OCI-LY7 (cell line): ENCODE data around the gene VSIG10L2. TPM values are rescaled to one million over a fixed set of nuclear protein-coding genes. Genes with fewer than 3 reads are reported as not detected.

Experiments
- BruUV-seq: library from RNA; stranded (reverse); fragments of 400-500 nt; replicated peaks from 2 replicates; lab custom pipeline; 2021; lab: Mats Ljungman, UMichigan
- CTCF ChIA-PET: fragments of 300-600 bp; sonication (Branson Sonifier 250); formaldehyde crosslinking; loops from one replicate; lab custom pipeline; 2022; ENCODE audit warnings: antibody characterized with exemption; ENCODE audit not compliant: unreplicated experiment; lab: Charles Lee
- POLR2A ChIA-PET: fragments of 300-600 bp; sonication (Branson Sonifier 250); formaldehyde crosslinking; loops from one replicate; lab custom pipeline; 2022; ENCODE audit warnings: antibody characterized with exemption; lab: Charles Lee
- DNase-seq: peaks from one replicate; pipeline ENCODE4 v3.0.0-alpha.2; 2015; ENCODE audit warnings: low spot score
- H2AFZ ChIP-seq: fragments of 200-600 bp; sonication (generic), shearing (Covaris generic); 2 replicates; pipeline ENCODE4 v1.6.1; 2014; ENCODE audit warnings: mild to moderate bottlenecking, antibody characterized with exemption, low read length, moderate library complexity
- H3K27ac ChIP-seq: fragments of 200-600 bp; sonication (generic); 2 replicates; pipeline ENCODE4 v1.5.1; 2014; ENCODE audit warnings: mixed run types, low read depth, mild to moderate bottlenecking, moderate library complexity, low read length, inconsistent platforms; ENCODE audit not compliant: poor library complexity, severe bottlenecking
- H3K36me3 ChIP-seq: fragments of 200-600 bp; sonication (generic); 2 replicates; pipeline ENCODE4 v1.6.1; 2014; ENCODE audit warnings: mild to moderate bottlenecking, antibody characterized with exemption, low read length, moderate library complexity, mixed read lengths; ENCODE audit not compliant: insufficient read depth
- H3K4me1 ChIP-seq: fragments of 200-600 bp; sonication (generic); 2 replicates; pipeline ENCODE4 v1.5.1; 2014; ENCODE audit warnings: mild to moderate bottlenecking, low read length; ENCODE audit not compliant: insufficient read depth, poor library complexity, severe bottlenecking
- H3K4me2 ChIP-seq: fragments of 200-600 bp; sonication (generic); 2 replicates; pipeline ENCODE4 v1.6.1; 2014; ENCODE audit warnings: mild to moderate bottlenecking, low read length
- H3K4me3 ChIP-seq: fragments of 200-600 bp; sonication (generic); 2 replicates; pipeline ENCODE4 v1.5.1; 2014; ENCODE audit warnings: mild to moderate bottlenecking, low read depth, low read length; ENCODE audit not compliant: poor library complexity, severe bottlenecking
- H3K79me2 ChIP-seq: fragments of 200-600 bp; sonication (generic); 2 replicates; pipeline ENCODE4 v1.6.1; 2016; ENCODE audit warnings: low read depth, mild to moderate bottlenecking, low read length, moderate library complexity, mixed read lengths; ENCODE audit not compliant: insufficient read depth
- H3K9me2 ChIP-seq: fragments of 200-600 bp; sonication (generic); 2 replicates; pipeline ENCODE4 v1.6.1; 2016; ENCODE audit warnings: mild to moderate bottlenecking, low read length, mixed read lengths; ENCODE audit not compliant: insufficient read depth
- H3K9me3 ChIP-seq: fragments of 200-600 bp; sonication (generic); 2 replicates; pipeline ENCODE4 v1.6.1; 2014; ENCODE audit warnings: mild to moderate bottlenecking, mixed run types, low read length, mixed read lengths
- H4K20me1 ChIP-seq: fragments of 200-600 bp; sonication (generic); 2 replicates; pipeline ENCODE4 v1.6.1; 2014; ENCODE audit warnings: mild to moderate bottlenecking, antibody characterized with exemption, low read length, moderate library complexity, mixed read lengths; ENCODE audit not compliant: insufficient read depth
- CTCF ChIP-seq: fragments of 200-600 bp; sonication (generic); conservative IDR thresholded peaks from 2 replicates; pipeline ENCODE4 v1.5.1; 2014; ENCODE audit warnings: mild to moderate bottlenecking, antibody characterized with exemption, low read length, moderate library complexity, mixed read lengths
- EZH2phosphoT487 ChIP-seq: fragments of 200-600 bp; sonication (generic); IDR thresholded peaks from 2 replicates; pipeline ENCODE4 v1.6.1; 2018; ENCODE audit warnings: low read depth, borderline replicate concordance, mild to moderate bottlenecking, mixed run types, antibody characterized with exemption, low read length, moderate library complexity, mixed read lengths
- intact Hi-C: fragments of 100-400 bp; cut with micrococcal nuclease; formaldehyde crosslinking; loops from one replicate; pipeline ENCODE4 v1.10.0; 2022; ENCODE audit not compliant: unreplicated experiment
- total RNA-seq, 2 experiments: library from RNA; depleted of rRNA in 1 of 2; stranded (reverse); fragments of >200 nt in 1 of 2; shearing (Covaris generic) in 1 of 2; gene quantifications; 2 replicates each; pipeline ENCODE4 v1.2.3, GENCODE V29; 2014 to 2022

VSIG10L2 gene
- total RNA-seq, 2 experiments from 2014 or later = not detected

- H2AFZ ChIP-seq = no peak overlapping the region
- H3K4me3 ChIP-seq = no peak overlapping the region
- no peak overlapping the region for H3K4me2 ChIP-seq
- DNase-seq = peak; percentile 78
- no peaks in the 10 kb centered on the region for H3K9me2 ChIP-seq
- H3K4me1 ChIP-seq = no peaks in the 10 kb centered on the region
- ChIA-PET POLR2A (interaction anchor here (0.6 to 0.8 kb wide), 3 partner anchors 15 to 280 kb away, joined by 3 read pairs; no protein-coding TSS in a partner anchor), CTCF (no interaction called here)
- TF ChIP-seq EZH2phosphoT487 (no peak), CTCF (peak; percentile 92)
- no peaks in the 10 kb centered on the region for H3K79me2 ChIP-seq
- intact Hi-C loops = loop anchor here (1.0 kb wide), 1 partner anchor 271 kb away; no protein-coding TSS in a partner anchor
- BruUV-seq = no TSS peak
- H4K20me1 ChIP-seq = no peaks in the 10 kb centered on the region
- no peaks in the 10 kb centered on the region for H3K9me3 ChIP-seq
- no peak overlapping the region for H3K27ac ChIP-seq
- H3K36me3 ChIP-seq = no peaks in the 10 kb centered on the region
These were observed 22.7 kb upstream of the VSIG10L2 start for GRCh38 chr11:125923012-125923579.

GRCh38 chr11:125923633-125924032 lies 22.2 kb upstream of the VSIG10L2 start:
- no peak overlapping the region for H3K4me3 ChIP-seq
- no peaks in the 10 kb centered on the region for H3K79me2 ChIP-seq
- no peaks in the 10 kb centered on the region for H4K20me1 ChIP-seq
- H3K4me1 ChIP-seq = no peaks in the 10 kb centered on the region
- H3K4me2 ChIP-seq = no peak overlapping the region
- no peak overlapping the region for H2AFZ ChIP-seq
- ChIA-PET CTCF (interaction anchor here (0.5 kb wide), 1 partner anchor 464 kb away, joined by 3 read pairs; no protein-coding TSS in a partner anchor), POLR2A (interaction anchor here (0.8 kb wide), 1 partner anchor 15 kb away, joined by 3 read pairs; no protein-coding TSS in a partner anchor)
- TF ChIP-seq CTCF (no peak), EZH2phosphoT487 (no peak)
- intact Hi-C loops = loop anchor here (1.0 kb wide), 1 partner anchor 271 kb away; no protein-coding TSS in a partner anchor
- H3K9me3 ChIP-seq = no peaks in the 10 kb centered on the region
- DNase-seq = no peak
- H3K27ac ChIP-seq = no peak overlapping the region
- BruUV-seq = no TSS peak
- no peaks in the 10 kb centered on the region for H3K36me3 ChIP-seq
- H3K9me2 ChIP-seq = no peaks in the 10 kb centered on the region

GRCh38 chr11:125924384-125925007 lies 21.3 kb upstream of the VSIG10L2 start:
- CTCF ChIA-PET = no interaction called here
- Histone ChIP-seq H3K9me3 (no peaks in the 10 kb centered on the region), H3K4me1 (no peaks in the 10 kb centered on the region), H3K4me3 (no peak overlapping the region), H3K4me2 (no peak overlapping the region), H4K20me1 (no peaks in the 10 kb centered on the region), H3K27ac (no peak overlapping the region), H3K9me2 (no peaks in the 10 kb centered on the region), H2AFZ (no peak overlapping the region), H3K79me2 (no peaks in the 10 kb centered on the region), H3K36me3 (no peaks in the 10 kb centered on the region)
- TF ChIP-seq CTCF (no peak), EZH2phosphoT487 (no peak)
- BruUV-seq = no TSS peak
- intact Hi-C loops = no loop called here
- POLR2A ChIA-PET = no interaction called here
- no peak for DNase-seq
